Non-pigmented ciliary epithelial cell (primary cell): ENCODE data around the gene NTHL1.

ENCODE experiments used
- DNase-seq: peaks from one replicate; pipeline ENCODE4 v3.0.0-alpha.2; 2010; ENCODE audit warnings: low read depth

NTHL1 gene

GRCh38 chr16:1991948-1992703, 55.5 kb downstream of the NTHL1 start:
- DNase-seq = no peak

- DNase-seq = no peak
Measured at GRCh38 chr16:1991588-1991947, 56.1 kb downstream of the NTHL1 start.

- no peak for DNase-seq
Measured at GRCh38 chr16:1991135-1991551, 56.5 kb downstream of the NTHL1 start.

GRCh38 chr16:1990351-1991134, 57.1 kb downstream of the NTHL1 start:
- no peak for DNase-seq

- DNase-seq = no peak
Measured at GRCh38 chr16:1990101-1990350, 57.6 kb downstream of the NTHL1 start.
